Measurements from ENCODE around the gene ADAMTS17.

DNA sequence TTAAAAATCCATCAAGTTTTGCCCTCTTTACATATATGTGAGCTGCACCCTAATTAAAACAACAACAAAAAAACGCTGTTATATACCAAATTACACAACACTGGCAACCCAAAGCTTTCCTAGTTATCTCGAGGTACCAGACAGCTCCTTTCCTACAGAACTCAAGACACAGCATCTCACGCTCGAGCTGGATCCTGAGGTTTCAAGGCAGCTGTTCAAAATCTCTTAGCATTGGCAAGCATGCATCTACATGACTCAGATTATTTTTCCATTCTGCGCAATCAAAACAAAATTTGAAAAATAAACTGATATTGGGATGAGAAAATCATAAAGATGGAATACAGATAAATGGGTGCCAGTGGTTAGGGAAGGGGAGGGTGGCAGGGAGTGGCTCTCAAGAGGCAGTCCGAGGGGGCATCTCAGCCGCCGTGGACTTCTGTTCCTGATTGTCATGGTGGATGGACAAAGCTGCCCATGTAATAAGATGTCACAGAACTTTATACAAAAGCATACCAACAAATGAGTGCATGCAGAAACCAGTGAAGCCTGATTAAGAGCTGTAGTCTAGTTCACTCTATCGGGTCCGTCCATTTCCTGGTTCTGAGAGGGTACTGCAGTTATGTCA, 91.5 kb downstream of the ADAMTS17 start:
- no peak for TF ChIP-seq EGR1 (IDR thresholded peaks at IDR 0.05)
- TF ChIP-seq YY1 (IDR thresholded peaks at IDR 0.05; ENCODE audit: low read depth) = no peak
- no peak for TF ChIP-seq CEBPB (IDR thresholded peaks at IDR 0.05)
- no peak for TF ChIP-seq MAX (IDR thresholded peaks at IDR 0.05)
- no peak for TF ChIP-seq TAF1 (IDR thresholded peaks at IDR 0.05; ENCODE audit: low read depth)
- no peak for TF ChIP-seq CREB1 (IDR thresholded peaks at IDR 0.05; ENCODE audit: low read depth)
- TF ChIP-seq ZBTB7A (IDR thresholded peaks at IDR 0.05; ENCODE audit: low read depth) = no peak
- no peak for TF ChIP-seq RAD21 (IDR thresholded peaks at IDR 0.05; ENCODE audit: low read depth)

Data from Ishikawa (cell line).